Smooth muscle cell (in vitro differentiated cells): ENCODE measurements around the gene KCTD19. TPM values are rescaled to one million over a fixed set of nuclear protein-coding genes. Genes with fewer than 3 reads are reported as not detected.
A peak's percentile ranks its signal among the peaks of the same experiment; 100 is the strongest.

Experiments
- DNase-seq: peaks from one replicate; lab custom pipeline; 2025; ENCODE audit not compliant: unreplicated experiment; lab: John Stamatoyannopoulos, UW
- H2AFZ ChIP-seq: fragments of 200-600 bp; sonication (generic); 2 replicates; pipeline ENCODE4 v1.6.0; 2016; ENCODE audit warnings: antibody characterized with exemption, low read depth, mild to moderate bottlenecking
- H3F3A ChIP-seq: fragments of 200-600 bp; sonication (generic); 2 replicates; pipeline ENCODE4 v1.6.0; 2017; ENCODE audit warnings: antibody characterized with exemption, low read depth
- H3K27ac ChIP-seq: fragments of 200-600 bp; sonication (generic); 2 replicates; pipeline ENCODE4 v1.5.1; 2016; ENCODE audit warnings: low read depth, mild to moderate bottlenecking
- H3K27me3 ChIP-seq: fragments of 200-600 bp; sonication (generic); 2 replicates; pipeline ENCODE4 v1.6.1; 2016; ENCODE audit warnings: low read depth, mild to moderate bottlenecking
- H3K36me3 ChIP-seq: fragments of 200-600 bp; sonication (generic); 2 replicates; pipeline ENCODE4 v1.5.1; 2016; ENCODE audit warnings: low read depth
- H3K4me1 ChIP-seq: fragments of 200-600 bp; sonication (generic); 2 replicates; pipeline ENCODE4 v1.5.1; 2016; ENCODE audit warnings: low read depth
- H3K4me2 ChIP-seq: fragments of 200-600 bp; sonication (generic); 2 replicates; pipeline ENCODE4 v1.6.0; 2016; ENCODE audit warnings: mild to moderate bottlenecking
- H3K4me3 ChIP-seq: fragments of 200-600 bp; sonication (generic); 2 replicates; pipeline ENCODE4 v1.5.1; 2016; ENCODE audit warnings: mild to moderate bottlenecking
- H3K79me2 ChIP-seq: fragments of 200-600 bp; sonication (generic); 2 replicates; pipeline ENCODE4 v1.6.0; 2016; ENCODE audit warnings: low read depth, mild to moderate bottlenecking
- H3K9ac ChIP-seq: fragments of 200-600 bp; sonication (generic); 2 replicates; pipeline ENCODE4 v1.6.0; 2016; ENCODE audit warnings: low read depth
- H3K9me3 ChIP-seq: fragments of 200-600 bp; sonication (generic); replicated peaks from 2 replicates; pipeline ENCODE4 v1.5.1; 2016; ENCODE audit warnings: low read depth
- H4K20me1 ChIP-seq: fragments of 200-600 bp; sonication (generic); 2 replicates; pipeline ENCODE4 v1.6.0; 2016; ENCODE audit warnings: low read depth
- WGBS: methylation state at CpG from one replicate; pipeline ENCODE4 v1.1.7; 2016; ENCODE audit warnings: low lambda C conversion rate; 5-methylcytosine and 5-hydroxymethylcytosine counted together
- polyA plus RNA-seq: library from polyadenylated mRNA; unstranded; fragments of >200 nt; fragmentation: Nextera tagmentation; extraction: Ambion mirVana; gene quantifications from 2 replicates; pipeline ENCODE4 v1.2.1, GENCODE V29; 2016
- total RNA-seq: library from RNA; depleted of rRNA; stranded (reverse); fragments of >200 nt; gene quantifications from 2 replicates; pipeline ENCODE4 v1.2.3, GENCODE V29; 2014
- TF ChIP-seq, protein P1 (sequence below): fragments of 200-600 bp; sonication (generic); IDR thresholded peaks from 2 replicates; pipeline ENCODE4 v1.5.1; 2017; ENCODE audit warnings: borderline replicate concordance, mild to moderate bottlenecking, antibody characterized with exemption; ENCODE audit not compliant: insufficient read depth, poor library complexity, severe bottlenecking

The KCTD19 gene
- total and polyA plus RNA-seq, 2 experiments from 2014 or later, result 0.04 to 0.49 TPM

DNA sequence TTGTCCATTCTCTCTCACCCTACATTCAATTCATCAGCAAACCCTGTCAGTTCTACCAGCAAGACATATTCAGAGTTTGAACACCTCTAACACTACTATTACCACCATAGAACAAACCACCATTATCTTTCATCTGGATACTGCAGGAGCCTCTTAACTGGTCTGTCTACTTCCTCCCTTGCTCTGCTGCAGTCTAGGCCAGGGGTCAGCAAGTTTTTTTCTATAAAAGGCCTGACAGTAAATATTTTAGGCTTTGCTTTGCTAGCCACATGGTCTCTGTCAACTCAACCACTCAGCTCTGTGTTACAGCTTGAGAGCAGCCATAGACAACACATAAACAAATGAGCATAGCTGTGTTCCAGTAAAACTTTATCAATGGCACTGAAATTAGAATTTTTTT is 13.8 kb downstream of the KCTD19 start:
- Histone ChIP-seq H3K27me3 (no peaks in the 10 kb centered on the region), H4K20me1 (no peaks in the 10 kb centered on the region), H3K4me3 (no peak overlapping the region), H3K36me3 (no peaks in the 10 kb centered on the region), H2AFZ (peak overlapping the region; percentile 38), H3K9me3 (no peaks in the 10 kb centered on the region), H3F3A (peaks cover 26% of the 10 kb centered on the region), H3K27ac (peak overlapping the region; percentile 98), H3K4me2 (peak overlapping the region; percentile 44), H3K4me1 (peaks cover 9% of the 10 kb centered on the region), H3K79me2 (no peaks in the 10 kb centered on the region), H3K9ac (peak overlapping the region; percentile 82)
- DNase-seq, result no peak
- TF ChIP-seq, protein P1, sequence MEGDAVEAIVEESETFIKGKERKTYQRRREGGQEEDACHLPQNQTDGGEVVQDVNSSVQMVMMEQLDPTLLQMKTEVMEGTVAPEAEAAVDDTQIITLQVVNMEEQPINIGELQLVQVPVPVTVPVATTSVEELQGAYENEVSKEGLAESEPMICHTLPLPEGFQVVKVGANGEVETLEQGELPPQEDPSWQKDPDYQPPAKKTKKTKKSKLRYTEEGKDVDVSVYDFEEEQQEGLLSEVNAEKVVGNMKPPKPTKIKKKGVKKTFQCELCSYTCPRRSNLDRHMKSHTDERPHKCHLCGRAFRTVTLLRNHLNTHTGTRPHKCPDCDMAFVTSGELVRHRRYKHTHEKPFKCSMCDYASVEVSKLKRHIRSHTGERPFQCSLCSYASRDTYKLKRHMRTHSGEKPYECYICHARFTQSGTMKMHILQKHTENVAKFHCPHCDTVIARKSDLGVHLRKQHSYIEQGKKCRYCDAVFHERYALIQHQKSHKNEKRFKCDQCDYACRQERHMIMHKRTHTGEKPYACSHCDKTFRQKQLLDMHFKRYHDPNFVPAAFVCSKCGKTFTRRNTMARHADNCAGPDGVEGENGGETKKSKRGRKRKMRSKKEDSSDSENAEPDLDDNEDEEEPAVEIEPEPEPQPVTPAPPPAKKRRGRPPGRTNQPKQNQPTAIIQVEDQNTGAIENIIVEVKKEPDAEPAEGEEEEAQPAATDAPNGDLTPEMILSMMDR, result no peak

DNA sequence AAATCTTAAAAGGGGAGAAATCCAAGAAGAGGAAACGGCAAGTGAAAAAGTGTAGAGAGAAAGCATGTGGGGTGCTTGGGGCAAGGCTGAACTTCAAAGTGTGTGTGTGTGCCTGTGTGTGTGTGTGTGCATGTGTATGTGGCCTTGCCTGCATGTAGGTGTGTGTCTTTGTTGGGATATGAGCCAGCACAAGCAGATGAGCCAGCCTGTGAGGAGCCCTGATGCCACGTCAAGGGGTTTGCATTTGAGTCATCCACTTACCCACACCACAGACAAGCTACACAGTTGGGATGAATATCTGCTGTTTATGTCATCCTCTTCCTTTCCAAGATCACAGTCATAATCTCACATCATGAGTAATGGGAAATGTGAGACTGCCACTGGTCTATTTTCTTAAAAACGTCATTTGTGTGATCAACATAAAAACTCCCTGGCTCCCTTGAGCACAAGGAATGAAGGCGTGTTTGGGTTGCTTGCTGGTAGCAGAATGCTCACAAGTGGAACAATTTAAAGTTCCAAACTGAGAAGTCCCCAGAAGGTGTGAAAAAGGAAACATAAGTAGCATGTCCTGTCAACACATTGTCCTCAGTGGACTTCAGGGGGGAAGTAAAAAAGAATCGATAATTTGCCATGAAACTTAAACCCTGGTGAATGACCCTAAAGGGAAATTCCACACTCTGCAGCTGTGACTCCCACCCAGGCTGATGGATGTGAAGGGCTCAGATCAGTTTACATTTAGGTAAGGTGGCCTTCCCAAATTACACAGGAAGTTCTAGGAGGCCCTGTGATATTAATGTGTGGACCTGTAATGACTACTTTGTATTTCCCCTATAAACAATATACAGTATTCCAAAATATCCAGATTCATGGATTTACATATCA is 14.7 kb downstream of the KCTD19 start:
- Histone ChIP-seq H2AFZ (peak overlapping the region; percentile 44), H3K9ac (peak overlapping the region; percentile 82)
- WGBS, result 8% methylated on average over 5 of the region's 5 CpGs

DNA sequence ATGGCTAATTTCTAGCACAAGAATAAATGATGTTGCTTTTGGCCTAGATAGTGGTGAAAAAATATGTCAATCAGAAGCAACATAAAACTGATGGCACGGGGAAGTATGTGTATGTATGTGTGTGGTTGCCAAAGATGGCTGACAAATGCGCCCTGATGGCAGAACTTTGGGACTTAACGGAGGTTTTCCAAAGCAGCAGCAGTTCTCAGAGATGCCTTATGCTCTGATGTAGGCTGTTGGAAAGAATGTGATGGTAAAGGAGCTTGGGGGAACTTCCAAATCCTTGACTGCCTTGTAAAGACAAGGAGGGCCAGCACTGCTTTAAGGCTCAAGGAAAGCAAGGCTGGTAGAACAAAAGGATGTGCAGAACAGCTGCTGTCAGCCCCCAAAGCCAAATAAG is 16.0 kb downstream of the KCTD19 start:
- H3K36me3 ChIP-seq, result no peaks in the 10 kb centered on the region
- peak overlapping the region; percentile 44 for H2AFZ ChIP-seq
- peak overlapping the region; percentile 98 for H3K27ac ChIP-seq
- no peak overlapping the region for H3K4me3 ChIP-seq
- DNase-seq, result no peak
- no peaks in the 10 kb centered on the region for H3K9me3 ChIP-seq
- peak overlapping the region; percentile 78 for H3K9ac ChIP-seq
- peaks cover 26% of the 10 kb centered on the region for H3F3A ChIP-seq
- no peaks in the 10 kb centered on the region for H4K20me1 ChIP-seq
- no peaks in the 10 kb centered on the region for H3K27me3 ChIP-seq
- 75% methylated on average over 3 of the region's 3 CpGs for WGBS
- peak overlapping the region; percentile 13 for H3K4me2 ChIP-seq
- H3K4me1 ChIP-seq, result peaks cover 9% of the 10 kb centered on the region
- TF ChIP-seq, protein P1, result no peak
- H3K79me2 ChIP-seq, result no peaks in the 10 kb centered on the region

More for the DNA sequence above, 14.7 kb downstream of the KCTD19 start:
- no peak overlapping the region for H3K4me3 ChIP-seq
- H3K36me3 ChIP-seq, result no peaks in the 10 kb centered on the region
- no peaks in the 10 kb centered on the region for H3K27me3 ChIP-seq
- no peaks in the 10 kb centered on the region for H3K9me3 ChIP-seq
- H3K4me2 ChIP-seq, result peak overlapping the region; percentile 44
- DNase-seq, result peak; percentile 32
- H4K20me1 ChIP-seq, result no peaks in the 10 kb centered on the region
- H3K27ac ChIP-seq, result peak overlapping the region; percentile 98
- H3K4me1 ChIP-seq, result peaks cover 9% of the 10 kb centered on the region
- peaks cover 26% of the 10 kb centered on the region for H3F3A ChIP-seq
- TF ChIP-seq, protein P1, result no peak
- H3K79me2 ChIP-seq, result no peaks in the 10 kb centered on the region
